GM18502 (cell line): Measurements from ENCODE around the gene TMEM222.

Source experiments
- ATAC-seq: cut with Tn5 transposase; IDR thresholded peaks from one replicate; pipeline ENCODE4 v1.9.1; 2021; ENCODE audit warnings: mild to moderate bottlenecking; ENCODE audit not compliant: unreplicated experiment, poor library complexity

Gene TMEM222

DNA sequence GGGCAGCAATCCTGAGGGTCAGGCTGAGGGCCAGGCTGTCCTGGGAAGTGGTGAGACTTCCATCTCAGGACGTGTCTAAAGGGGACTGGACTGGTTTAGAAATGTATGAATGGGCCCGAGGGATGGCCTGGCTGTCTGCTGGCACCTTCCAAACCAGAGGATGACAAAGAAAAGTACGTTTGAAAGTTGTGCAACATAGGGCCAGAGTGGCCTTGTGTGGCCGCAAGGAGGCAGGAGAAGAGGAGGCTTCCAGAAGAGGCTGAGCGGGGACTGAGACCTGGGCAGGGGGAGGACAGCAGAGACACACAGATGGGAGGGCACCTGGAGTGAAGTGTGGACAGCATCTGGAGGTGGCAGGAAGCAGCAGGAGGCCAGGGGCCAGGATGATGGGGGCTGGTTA is 17.2 kb downstream of the TMEM222 start:
- ATAC-seq = no peak

- ATAC-seq = peak; percentile 52
Measured at GRCh38 chr1:27341525-27342252, 19.7 kb downstream of the TMEM222 start, which contains the start of gene SYTL1. Gene SYTL1, plus strand, starts transcription at chr1:27342022. Its CDS starts 3,313 bp downstream, at chr1:27345335.

- no peak for ATAC-seq
Measured at GRCh38 chr1:27342391-27342777, 20.4 kb downstream of the TMEM222 start.

- no peak for ATAC-seq
Measured at GRCh38 chr1:27342778-27343638, 21.0 kb downstream of the TMEM222 start.

- no peak for ATAC-seq
Measured at GRCh38 chr1:27343639-27344025, 21.7 kb downstream of the TMEM222 start.

DNA sequence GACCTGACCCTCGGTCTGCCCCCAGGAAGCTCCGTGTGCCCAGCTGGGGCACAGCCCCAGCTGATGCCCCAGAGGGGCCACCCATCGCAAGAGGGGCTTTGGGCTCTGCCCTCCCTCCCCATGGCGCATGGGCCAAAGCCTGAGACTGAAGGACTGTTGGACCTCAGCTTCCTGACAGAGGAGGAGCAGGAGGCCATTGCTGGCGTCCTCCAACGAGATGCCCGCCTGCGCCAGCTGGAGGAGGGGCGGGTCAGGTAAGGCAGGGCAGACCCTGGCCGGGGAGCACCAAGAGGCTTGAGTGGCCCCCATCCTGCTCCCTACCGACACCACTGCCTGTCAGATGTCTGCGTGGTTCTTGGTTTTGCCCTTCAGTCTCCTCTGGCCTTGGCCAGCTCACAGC is 23.3 kb downstream of the TMEM222 start:
- no peak for ATAC-seq

DNA sequence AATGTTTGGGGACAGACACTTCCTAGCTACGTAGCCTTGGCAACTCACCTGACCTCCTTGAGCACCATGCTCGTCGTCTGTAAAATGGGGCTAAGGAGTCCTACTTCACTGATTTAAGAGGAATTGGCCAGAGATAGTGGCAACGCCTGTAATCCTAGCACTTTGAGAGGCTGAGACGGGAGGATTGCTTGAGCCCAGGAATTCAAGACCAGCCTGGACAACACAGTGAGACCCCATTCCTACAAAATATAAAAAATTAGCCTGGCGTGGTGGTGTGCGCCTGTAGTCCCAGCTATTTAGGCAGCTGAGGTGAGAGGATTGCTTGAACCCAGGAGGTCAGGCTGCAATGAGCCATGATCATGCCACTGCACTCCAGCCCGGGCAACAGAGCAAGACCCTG is 24.4 kb downstream of the TMEM222 start:
- no peak for ATAC-seq

- no peak for ATAC-seq
Measured at GRCh38 chr1:27346991-27347624, 25.1 kb downstream of the TMEM222 start.

DNA sequence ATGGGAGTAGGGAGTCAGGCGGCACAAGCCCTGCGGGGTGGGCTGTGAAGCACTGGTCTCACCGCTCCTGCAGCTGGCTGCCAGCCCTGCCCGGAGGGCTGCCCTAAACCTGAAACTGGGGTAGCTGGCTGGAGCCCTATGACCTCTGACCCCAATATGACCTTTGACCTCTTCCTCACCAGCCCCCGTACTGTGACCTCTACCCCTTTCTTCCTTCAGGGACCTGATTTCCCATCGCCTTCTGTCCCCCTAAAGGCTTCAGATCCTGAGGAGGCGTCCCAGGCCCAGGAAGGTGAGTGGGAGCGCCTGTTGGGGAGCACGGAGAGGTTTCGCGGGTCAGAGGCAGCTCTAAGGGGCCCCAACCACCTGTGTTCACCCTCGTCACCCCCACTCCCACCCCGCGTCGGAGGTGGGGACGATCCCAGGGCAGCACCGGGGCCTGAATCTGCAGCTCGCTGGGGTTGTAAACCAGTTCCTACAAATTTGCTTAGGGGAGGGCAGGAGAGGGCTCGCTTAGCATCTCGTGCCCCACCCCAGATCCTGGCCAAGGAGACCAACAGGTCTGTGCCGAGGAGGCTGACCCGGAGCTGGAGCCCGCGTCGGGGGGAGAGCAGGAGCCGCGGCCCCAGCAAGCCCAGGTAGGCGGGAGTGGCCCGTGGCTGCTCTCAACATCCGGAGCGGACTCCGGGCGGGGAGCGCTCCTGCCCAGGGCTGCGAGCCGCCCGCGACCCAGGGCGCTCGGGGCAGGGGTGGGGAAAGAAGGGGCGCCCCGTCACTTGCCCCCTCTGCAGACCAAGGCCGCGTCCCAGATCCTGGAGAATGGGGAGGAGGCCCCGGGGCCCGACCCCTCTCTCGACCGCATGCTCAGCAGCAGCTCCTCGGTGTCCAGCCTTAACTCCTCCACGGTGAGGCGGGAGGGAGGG is 27.2 kb downstream of the TMEM222 start:
- no peak for ATAC-seq

DNA sequence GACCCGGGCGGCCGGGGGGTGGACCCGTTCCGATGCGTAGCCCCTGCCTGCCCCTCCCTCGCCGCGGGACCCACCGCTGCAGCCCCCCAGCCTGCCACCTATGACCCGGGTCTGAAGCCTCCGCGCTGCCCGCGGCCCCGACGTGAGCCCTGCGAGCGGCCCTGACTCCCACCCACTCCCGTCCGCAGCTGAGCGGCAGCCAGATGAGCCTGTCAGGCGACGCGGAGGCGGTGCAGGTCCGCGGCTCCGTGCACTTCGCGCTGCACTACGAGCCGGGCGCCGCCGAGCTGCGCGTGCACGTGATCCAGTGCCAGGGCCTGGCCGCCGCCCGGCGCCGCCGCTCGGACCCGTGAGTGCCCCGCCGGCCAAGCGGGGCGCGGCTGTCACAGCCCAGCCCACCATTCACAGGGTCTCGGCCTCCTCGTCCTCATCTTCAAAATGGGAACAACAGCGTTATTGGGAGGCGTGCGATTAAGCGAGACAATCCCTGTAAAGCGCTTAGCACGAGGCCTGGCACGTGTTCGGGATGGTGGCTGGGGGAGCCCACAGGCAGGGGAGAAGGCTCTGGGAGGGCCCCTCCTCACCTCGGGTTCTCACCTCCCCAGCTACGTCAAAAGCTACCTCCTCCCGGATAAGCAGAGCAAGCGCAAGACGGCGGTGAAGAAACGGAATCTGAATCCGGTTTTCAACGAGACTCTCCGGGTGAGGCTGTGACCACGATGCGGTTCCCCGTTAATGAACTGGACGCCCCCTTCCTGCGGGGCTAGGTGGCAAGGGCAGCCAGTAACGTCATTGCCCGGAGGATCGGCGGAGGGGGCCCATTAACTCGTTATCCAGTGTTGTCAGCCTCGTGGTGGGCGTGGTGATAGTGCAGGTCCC is 28.1 kb downstream of the TMEM222 start:
- no peak for ATAC-seq

GRCh38 chr1:27350663-27351540 is 28.9 kb downstream of the TMEM222 start:
- no peak for ATAC-seq

DNA sequence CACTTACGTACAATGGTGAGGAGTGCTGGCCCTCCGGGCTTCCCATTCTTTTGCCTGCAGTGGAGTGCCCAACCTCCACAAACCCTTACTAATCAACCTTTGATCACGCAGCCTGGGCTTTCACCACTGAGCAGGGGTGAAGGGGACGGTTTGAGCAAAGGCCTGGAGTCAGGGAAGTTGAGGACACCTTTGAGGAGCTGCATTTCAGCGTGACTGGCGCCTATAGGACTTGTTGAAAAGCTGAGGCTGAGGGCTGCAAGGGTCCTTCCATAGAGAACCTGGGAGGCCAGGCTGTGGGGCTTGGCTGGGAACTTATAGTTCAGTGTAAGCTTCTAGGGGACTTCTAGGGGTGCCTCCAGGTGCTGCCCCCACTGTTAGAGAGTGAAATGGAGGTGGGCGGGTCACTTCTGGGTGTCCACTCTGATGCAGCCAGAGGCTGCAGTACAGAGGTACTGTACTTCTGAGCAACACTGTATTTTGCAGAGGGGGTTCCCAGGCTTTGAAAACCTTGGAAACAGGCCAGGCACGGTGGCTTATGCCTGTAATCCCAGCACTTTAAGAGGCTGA is 29.7 kb downstream of the TMEM222 start:
- ATAC-seq = no peak

DNA sequence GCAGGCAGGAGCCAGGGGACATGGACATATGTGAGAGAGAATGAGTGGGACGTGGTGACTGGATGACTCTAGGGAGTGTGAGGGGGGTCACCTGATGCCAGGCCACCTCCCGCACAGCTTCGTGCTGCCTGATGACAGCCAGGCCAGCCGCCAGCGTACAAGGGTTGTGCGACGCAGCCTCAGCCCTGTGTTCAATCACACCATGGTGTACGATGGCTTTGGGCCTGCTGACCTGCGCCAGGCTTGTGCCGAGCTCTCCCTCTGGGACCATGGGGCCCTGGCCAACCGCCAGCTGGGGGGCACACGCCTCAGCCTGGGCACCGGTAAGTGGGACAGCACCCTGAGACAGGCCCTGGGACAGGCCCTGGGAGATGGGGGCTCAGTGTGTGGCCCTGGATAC is 31.2 kb downstream of the TMEM222 start:
- ATAC-seq = no peak

DNA sequence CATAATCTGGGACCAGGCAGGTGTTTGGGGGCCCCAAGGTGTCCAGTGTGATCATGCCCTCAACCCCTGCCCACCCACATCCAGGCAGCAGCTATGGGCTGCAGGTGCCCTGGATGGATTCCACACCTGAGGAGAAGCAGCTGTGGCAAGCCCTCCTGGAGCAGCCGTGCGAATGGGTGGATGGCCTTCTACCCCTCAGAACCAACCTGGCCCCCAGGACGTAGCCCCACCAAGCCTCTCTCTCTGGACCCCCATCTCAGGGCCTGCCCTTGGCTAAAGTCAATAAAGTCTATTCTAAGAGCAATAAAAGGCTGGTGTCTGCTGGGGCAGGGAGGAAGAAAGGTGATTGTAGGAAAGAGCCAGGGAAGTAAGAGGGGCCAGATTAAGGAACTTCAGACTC is 31.7 kb downstream of the TMEM222 start:
- ATAC-seq = no peak

GRCh38 chr1:27355683-27356082 is 33.7 kb downstream of the TMEM222 start:
- ATAC-seq = no peak

DNA sequence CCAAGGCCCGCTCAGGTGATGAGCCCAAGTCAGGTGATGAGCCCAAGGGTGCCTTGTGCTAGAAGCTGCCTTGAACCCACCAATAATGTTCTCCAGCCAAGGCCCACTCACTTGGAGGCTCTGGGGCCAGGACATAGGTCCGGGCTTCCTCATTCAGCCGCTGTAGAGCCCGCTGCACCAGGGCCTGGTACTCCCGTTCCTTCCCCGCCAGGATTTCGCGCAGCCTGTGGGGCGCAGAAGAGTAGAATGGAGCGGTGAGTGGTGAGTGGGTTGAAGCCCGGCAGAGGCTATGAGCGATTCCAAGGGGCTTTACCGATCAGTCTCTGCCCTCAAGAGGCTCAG is 34.3 kb downstream of the TMEM222 start:
- ATAC-seq = no peak

- no peak for ATAC-seq
Measured at GRCh38 chr1:27356619-27357280, 34.8 kb downstream of the TMEM222 start.
